Measurements from ENCODE around the gene ZNF664. TPM values are rescaled to one million over a fixed set of nuclear protein-coding genes. Genes with fewer than 3 reads are reported as not detected.
A peak's percentile ranks its signal among the peaks of the same experiment; 100 is the strongest.

The ZNF664 gene
- total RNA-seq, 2 experiments from 2014 or later: 54.4 to 56.8 TPM

DNA sequence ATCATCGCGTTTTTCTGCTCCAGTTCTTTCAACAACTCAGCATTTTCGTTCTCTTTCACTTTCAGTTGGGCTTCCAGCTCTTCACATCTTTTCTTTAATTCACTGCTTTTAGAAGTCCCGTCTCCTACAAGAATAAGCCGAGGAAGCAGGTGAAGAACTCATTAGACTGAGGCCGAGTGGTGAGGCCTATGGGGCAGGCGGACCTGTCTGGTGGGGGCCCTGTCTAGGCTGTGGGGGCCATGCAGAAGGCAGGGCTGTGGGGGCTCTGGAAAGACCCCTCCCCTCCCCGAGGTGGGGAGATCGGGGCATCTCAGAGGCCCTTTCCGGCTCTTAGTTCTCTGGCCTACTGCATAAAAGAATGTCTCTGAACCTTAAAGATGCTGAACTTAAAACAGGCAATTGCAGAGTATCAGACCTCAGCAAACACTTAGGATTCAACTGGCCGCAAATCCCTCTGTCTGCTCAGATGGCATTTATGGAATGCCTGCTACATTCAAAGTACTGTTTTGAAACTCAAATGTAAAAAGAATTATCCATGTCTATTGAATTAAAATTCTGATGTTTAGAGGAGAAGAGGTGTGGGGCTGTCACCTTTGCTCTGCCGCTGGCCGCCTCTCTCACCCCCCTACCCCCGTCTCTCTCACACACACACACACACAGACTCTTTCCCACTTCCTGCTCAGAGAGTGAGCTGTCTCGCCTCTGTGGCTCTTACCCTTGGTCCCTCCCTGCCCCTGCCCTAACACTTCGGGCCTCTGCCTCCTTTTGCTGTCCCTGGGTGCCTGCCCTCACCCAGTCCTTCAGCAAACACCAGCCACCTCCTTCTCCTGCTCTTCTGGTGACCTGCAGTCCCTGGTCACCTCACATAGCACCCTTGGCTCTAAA, 35.1 kb upstream of the ZNF664 start:
- no peaks in the 10 kb centered on the region for H3K9me3 Mint-ChIP-seq
- peak overlapping the region; percentile 73 for H3K4me3 Mint-ChIP-seq
- H3K4me1 Mint-ChIP-seq: peaks cover 29% of the 10 kb centered on the region
- no peaks in the 10 kb centered on the region for H3K27me3 Mint-ChIP-seq
- peaks cover 14% of the 10 kb centered on the region for H3K36me3 Mint-ChIP-seq
- H3K27ac Mint-ChIP-seq: peak overlapping the region; percentile 84
- peak; percentile 54 for DNase-seq

DNA sequence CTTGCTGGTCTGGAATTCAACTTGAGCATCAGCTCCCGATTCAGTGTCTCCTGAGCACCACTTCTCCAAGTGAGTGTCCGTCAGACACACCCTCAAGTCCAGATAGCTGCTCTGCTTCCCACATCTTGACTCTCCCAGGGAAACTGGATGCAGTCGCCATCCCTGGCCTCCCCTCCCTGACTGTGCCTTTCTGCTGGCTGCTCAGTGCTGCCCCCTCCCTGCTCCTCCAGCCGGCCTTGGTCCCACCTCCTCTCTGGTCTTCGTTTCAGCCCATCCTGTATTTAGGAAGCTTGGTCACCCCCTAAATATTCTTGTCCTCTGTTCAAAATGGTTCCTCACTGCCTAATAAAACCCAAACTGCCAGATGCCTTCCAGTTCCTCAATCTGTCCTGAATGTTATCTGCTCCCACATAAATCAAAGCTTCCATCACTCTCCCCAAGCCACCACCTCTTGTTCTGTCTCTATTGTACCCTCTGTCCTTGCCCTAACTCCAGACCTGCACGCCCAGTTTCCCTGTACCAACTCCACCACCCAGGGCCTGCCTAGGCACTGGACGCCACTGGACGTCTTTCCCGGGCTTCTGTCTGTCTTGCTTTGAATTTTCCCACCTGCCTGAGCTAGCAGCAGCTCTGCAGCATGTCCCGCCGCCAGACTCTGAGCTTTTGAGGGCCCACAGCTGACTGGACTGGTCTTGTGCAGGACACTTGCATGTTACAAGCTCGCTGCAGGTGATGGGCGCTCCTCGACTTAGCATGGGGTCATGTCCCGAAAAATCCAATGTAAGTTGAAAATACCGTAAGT, 34.1 kb upstream of the ZNF664 start:
- H3K4me3 Mint-ChIP-seq: peak overlapping the region; percentile 73
- no peaks in the 10 kb centered on the region for H3K27me3 Mint-ChIP-seq
- H3K4me1 Mint-ChIP-seq: peaks cover 20% of the 10 kb centered on the region
- no peaks in the 10 kb centered on the region for H3K9me3 Mint-ChIP-seq
- peaks cover 14% of the 10 kb centered on the region for H3K36me3 Mint-ChIP-seq
- H3K27ac Mint-ChIP-seq: peak overlapping the region; percentile 84
- DNase-seq: no peak

DNA sequence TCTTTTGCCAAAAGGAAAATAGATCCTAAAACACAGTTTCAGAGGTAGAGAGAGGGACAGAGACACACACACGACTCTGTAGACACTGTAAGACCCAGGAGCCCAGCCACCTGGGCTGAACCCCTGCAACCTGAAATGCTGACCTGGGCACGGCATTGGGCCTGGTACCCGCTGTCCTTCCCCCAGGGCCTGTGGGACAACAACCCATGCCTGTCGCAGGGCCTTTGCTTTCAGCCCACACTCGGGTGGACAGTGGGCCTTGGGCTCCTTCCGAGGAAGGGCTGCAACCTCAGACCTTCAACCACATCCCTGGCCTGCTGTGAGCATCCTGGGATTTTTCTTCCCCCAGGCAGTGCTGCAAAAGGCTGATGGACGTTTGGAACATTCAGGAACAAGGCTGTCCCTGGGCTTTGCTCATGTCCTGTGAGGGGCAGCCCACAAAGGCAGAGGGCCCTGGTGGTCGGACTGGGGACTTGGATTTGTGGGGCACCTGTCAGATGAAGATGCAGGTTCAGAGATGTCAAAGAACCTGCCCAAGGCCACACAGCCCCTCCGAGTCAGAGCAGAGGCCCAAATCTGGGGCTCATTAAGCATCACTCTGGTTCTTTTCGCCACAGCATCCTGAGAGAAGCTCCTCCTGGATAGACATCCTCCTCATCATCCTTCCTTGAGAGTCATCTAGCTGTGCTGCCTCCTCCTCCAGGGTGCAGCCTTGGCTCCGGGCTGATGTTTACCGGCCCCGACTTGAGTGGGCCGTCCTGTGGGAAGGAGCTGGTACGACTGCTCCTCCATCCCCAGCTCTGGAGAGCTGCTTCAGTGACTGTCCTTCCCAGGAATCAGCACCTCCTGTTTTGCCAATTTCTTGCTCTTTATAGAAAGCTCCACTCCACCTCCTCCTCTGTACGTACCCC, 33.0 kb upstream of the ZNF664 start:
- DNase-seq: no peak
- H3K4me3 Mint-ChIP-seq: no peak overlapping the region
- H3K4me1 Mint-ChIP-seq: peaks cover 19% of the 10 kb centered on the region
- H3K36me3 Mint-ChIP-seq: peaks cover 14% of the 10 kb centered on the region
- H3K27me3 Mint-ChIP-seq: no peaks in the 10 kb centered on the region
- no peak overlapping the region for H3K27ac Mint-ChIP-seq
- H3K9me3 Mint-ChIP-seq: no peaks in the 10 kb centered on the region

DNA sequence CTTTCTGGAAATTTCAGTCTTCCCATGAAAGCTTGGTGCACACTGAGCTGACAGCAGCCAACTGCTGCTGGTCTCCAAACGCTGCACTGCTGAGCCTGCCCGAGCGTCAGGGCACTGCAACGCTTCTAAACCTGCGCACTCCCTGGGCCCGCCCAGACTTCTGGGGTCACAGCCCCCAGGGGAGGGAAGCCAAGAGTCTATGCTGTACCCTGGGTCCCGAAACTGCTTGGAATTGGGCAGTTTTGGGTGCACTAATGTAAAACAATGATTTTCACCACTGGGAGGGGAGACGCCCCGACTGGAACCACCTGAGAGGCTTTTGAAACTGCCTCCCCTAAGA, 32.4 kb upstream of the ZNF664 start:
- peaks cover 14% of the 10 kb centered on the region for H3K36me3 Mint-ChIP-seq
- peaks cover 19% of the 10 kb centered on the region for H3K4me1 Mint-ChIP-seq
- H3K27ac Mint-ChIP-seq: no peak overlapping the region
- H3K9me3 Mint-ChIP-seq: no peaks in the 10 kb centered on the region
- DNase-seq: no peak
- H3K27me3 Mint-ChIP-seq: no peaks in the 10 kb centered on the region
- H3K4me3 Mint-ChIP-seq: no peak overlapping the region

DNA sequence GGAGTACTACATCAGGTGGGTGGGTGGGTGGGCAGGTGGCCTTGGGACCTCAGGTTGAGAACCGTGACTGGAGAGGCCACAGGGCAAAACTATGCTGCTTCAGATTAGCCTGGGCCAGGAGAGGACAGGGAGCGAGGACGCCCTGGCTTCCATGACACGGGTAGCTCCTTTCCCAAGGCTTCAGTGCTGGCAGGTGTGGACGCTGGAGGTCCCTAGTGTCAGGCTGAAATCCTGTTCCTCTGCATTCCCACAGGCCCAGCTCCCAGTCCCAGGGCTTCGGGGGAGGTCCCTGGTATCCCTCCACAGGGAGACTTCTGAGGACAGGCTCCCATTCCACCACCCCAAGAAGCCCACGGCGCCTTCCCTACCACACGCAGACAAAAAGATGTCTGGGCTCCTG, 32.0 kb upstream of the ZNF664 start:
- H3K4me1 Mint-ChIP-seq: peaks cover 19% of the 10 kb centered on the region
- no peak overlapping the region for H3K27ac Mint-ChIP-seq
- no peak for DNase-seq
- no peak overlapping the region for H3K4me3 Mint-ChIP-seq
- H3K36me3 Mint-ChIP-seq: peaks cover 14% of the 10 kb centered on the region
- H3K9me3 Mint-ChIP-seq: no peaks in the 10 kb centered on the region
- no peaks in the 10 kb centered on the region for H3K27me3 Mint-ChIP-seq

DNA sequence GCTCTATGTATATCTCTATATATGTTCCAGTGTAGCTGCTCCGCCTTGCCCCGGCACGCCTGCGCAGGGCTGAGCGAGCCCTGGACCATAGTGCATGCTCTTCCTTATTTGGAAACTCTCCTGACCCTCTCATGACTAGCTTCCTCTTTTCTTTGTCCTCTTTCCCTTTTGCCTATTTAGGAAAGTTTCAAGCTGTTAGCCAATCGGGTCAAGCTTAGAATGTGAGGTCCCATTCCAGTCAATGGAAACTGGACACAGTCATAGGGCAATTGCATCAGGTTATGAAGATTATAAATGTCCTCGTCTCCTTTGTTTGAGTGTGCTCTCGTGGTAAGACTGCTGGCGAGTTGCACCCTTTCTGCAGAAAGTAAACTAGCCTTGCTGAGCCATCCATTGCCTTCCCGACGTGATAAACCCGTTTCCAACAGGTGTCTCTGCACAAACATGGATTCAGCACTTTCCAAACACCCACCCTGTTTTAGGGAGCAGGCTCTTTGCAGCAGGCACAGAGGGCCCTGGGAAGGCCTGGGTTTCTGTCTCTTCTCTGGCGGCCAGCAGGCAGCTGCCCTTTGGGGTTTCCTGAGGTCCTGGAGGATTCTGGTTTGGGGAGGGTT, 31.3 kb upstream of the ZNF664 start:
- no peak for DNase-seq
- no peaks in the 10 kb centered on the region for H3K9me3 Mint-ChIP-seq
- peaks cover 19% of the 10 kb centered on the region for H3K4me1 Mint-ChIP-seq
- H3K4me3 Mint-ChIP-seq: no peak overlapping the region
- H3K36me3 Mint-ChIP-seq: peaks cover 14% of the 10 kb centered on the region
- no peaks in the 10 kb centered on the region for H3K27me3 Mint-ChIP-seq
- H3K27ac Mint-ChIP-seq: no peak overlapping the region

DNA sequence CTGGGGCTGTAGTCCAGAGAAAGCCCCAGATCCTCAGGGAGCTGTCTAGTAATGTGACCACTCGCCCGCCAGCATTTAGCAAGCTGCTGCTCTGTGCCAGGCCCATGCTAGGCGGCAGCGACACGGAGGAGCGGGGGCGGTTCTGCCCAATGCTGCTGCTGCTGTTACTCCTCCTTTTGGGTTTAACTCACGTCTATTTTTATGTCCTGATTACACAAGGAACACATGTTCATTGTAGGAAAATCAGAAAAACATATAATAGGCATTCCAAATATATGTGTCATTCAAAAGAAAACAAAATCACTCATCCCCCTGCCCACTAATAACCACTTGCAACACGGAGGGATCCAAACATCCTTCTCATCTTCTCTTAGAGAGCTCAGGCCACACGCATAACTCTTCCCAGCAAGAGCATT, 30.8 kb upstream of the ZNF664 start:
- H3K4me1 Mint-ChIP-seq: peaks cover 19% of the 10 kb centered on the region
- no peak overlapping the region for H3K4me3 Mint-ChIP-seq
- peaks cover 14% of the 10 kb centered on the region for H3K36me3 Mint-ChIP-seq
- no peaks in the 10 kb centered on the region for H3K27me3 Mint-ChIP-seq
- no peaks in the 10 kb centered on the region for H3K9me3 Mint-ChIP-seq
- DNase-seq: no peak
- H3K27ac Mint-ChIP-seq: no peak overlapping the region

DNA sequence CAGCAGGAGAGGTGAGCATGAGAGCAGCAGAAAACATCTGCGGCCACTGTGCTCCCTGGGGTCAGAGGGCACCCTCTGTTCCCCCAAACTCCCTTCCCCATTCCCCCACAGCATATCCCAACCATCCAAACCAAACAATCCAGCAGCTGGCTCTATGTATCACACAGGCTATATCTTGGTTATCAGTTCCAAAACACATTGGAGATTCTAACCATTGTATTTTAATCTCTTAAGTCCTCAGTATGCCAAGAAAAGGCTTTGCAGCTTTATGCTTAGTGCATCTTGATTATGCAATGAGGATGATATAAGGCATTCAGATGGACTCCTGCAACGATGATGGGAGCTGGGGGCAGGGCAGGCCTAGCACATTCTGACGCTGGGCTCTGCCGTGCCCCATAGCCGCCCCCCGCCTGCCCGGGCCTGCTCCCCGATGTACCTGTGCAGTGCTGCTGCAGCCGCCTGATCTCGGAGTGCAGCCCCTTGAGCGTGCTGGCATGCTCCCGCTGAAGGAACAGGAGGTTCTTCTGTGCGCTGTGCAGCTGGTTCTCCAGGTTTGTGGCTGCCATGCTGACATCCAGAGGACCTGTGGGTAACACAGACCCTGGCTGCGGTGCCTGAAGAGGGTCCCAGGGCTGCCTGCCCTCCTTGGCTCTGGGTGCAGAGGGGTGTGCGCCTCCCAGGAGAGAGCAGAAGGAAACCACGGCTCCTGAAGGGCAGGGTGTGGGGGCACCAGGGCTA, 29.9 kb upstream of the ZNF664 start:
- H3K36me3 Mint-ChIP-seq: peaks cover 14% of the 10 kb centered on the region
- no peak overlapping the region for H3K4me3 Mint-ChIP-seq
- no peaks in the 10 kb centered on the region for H3K9me3 Mint-ChIP-seq
- H3K27me3 Mint-ChIP-seq: no peaks in the 10 kb centered on the region
- no peak for DNase-seq
- peaks cover 10% of the 10 kb centered on the region for H3K4me1 Mint-ChIP-seq
- no peak overlapping the region for H3K27ac Mint-ChIP-seq

DNA sequence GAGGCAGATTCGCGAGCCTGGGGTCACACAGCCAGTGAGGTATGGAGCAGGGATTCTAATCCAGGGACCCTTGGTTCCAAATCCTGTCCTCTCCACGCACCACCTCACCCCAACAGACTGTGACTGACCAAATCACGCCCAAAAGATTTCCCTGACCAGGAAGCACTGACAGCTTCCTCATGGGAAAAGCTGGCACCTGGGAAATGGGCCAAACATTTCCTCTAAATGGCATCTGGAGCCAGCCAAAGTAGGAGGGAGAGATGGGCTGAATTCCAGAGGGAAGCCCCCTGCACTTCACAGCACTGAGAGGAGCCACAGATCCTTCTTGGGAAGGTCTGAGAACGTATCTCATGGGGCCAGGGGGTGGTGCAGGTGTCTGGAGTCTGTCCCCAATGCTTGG, 29.2 kb upstream of the ZNF664 start:
- DNase-seq: no peak
- no peak overlapping the region for H3K27ac Mint-ChIP-seq
- H3K9me3 Mint-ChIP-seq: no peaks in the 10 kb centered on the region
- peaks cover 3% of the 10 kb centered on the region for H3K4me1 Mint-ChIP-seq
- H3K4me3 Mint-ChIP-seq: no peak overlapping the region
- H3K27me3 Mint-ChIP-seq: no peaks in the 10 kb centered on the region
- H3K36me3 Mint-ChIP-seq: peaks cover 14% of the 10 kb centered on the region

DNA sequence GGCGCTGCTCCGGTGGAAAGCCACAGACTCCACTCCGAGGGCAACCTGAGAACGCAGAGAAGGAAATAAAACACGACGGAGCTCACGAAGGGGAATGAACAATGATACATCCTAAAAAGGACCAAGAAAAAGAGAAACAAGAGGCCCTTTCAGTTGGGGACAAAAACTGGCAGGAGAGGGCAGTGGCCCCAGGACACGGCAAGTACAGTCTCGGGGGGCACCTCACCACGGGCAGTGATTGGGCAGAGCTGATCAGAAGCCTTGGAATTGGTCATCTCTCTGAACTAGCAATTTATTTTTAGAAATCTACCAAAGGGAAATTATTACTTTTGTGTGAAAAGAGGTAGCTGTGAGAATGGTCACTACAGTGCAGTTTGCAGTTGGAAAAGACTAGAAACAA, 28.3 kb upstream of the ZNF664 start:
- Mint-ChIP-seq H3K4me1 (no peaks in the 10 kb centered on the region), H3K27me3 (no peaks in the 10 kb centered on the region), H3K9me3 (no peaks in the 10 kb centered on the region), H3K4me3 (no peak overlapping the region), H3K36me3 (peaks cover 14% of the 10 kb centered on the region), H3K27ac (no peak overlapping the region)
- DNase-seq: no peak

DNA sequence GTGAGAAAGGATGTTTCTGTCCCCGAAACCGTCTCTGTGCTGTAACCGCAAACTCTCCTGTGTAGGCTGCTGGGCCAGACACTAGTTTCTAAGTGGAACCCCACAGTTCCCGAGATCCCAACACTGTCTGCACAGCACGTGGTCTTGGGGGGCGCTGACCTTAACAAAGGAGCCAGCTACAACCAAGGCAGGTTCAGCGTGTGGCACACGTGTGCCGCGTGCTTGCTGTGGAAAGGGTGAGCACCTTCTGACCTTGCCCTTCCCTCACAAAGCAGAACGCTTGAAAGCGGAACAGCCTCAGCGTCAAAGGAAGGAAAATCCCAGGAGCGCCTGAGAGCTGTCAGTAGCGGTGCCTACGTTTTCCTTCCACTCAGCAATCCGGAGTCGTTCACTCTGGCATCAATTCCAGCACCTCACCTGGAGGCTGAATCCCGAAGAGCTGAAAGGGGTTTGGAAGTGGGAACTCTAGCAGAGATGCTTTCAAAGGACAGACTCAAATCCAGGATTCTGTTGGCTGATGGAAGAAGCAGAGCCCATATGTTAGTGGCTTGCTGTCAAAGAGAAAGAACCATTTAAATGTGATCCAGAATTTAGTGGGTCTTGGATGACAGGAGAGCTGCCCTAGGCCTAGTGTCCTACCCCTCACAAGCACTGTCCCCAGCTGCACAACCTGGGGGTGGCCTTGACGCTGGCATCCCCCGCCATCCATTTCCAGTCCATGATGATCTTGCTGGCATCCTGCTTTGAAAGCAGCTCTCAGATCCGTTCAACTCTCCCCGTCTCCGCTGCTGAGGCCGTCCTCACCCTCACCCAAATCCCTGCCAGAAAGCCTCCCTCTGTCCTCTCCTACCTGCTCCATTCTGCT, 27.5 kb upstream of the ZNF664 start:
- DNase-seq: no peak
- H3K27me3 Mint-ChIP-seq: no peaks in the 10 kb centered on the region
- no peak overlapping the region for H3K4me3 Mint-ChIP-seq
- no peak overlapping the region for H3K27ac Mint-ChIP-seq
- H3K4me1 Mint-ChIP-seq: no peaks in the 10 kb centered on the region
- H3K9me3 Mint-ChIP-seq: no peaks in the 10 kb centered on the region
- peaks cover 14% of the 10 kb centered on the region for H3K36me3 Mint-ChIP-seq

DNA sequence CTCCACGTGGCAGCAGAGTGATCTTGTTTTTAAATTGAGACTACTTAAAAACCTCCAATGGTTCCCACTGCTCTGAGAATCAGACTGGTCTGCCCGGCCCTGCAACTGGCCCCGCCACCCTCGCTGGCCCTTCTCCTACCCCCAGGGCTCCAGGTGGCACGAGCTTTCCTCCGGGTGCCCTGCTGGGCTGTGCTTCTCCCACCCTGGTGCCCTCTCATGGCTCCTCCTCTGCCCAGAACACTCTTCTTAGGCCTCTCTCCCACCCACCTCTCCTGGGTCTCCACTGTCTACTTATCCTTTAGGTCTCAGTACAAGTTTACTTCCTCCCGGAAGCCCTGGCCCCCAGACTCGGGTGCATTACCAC, 26.9 kb upstream of the ZNF664 start:
- DNase-seq: no peak
- Mint-ChIP-seq H3K27ac (no peak overlapping the region), H3K27me3 (no peaks in the 10 kb centered on the region), H3K4me1 (no peaks in the 10 kb centered on the region), H3K9me3 (no peaks in the 10 kb centered on the region), H3K4me3 (no peak overlapping the region), H3K36me3 (peaks cover 14% of the 10 kb centered on the region)

Data from activated naive CD8-positive, alpha-beta T cell treated with anti-CD3 and anti-CD28 coated beads for 36 hours (primary cell).